Measurements from ENCODE around the gene PHLPP2. TPM values are rescaled to one million over a fixed set of nuclear protein-coding genes. Genes with fewer than 3 reads are reported as not detected.

PHLPP2 gene
- polyA plus RNA-seq, 3 donors = 0.57 to 2.5 (median 1.4) TPM

- Mint-ChIP-seq H3K9me3 (no peaks in the 10 kb centered on the region), H3K36me3 (peaks cover 31 to 38% of the 10 kb centered on the region in 2 donors), H3K4me3 (no peak overlapping the region), H3K27ac (no peak overlapping the region), H3K27me3 (ENCODE audit: low read depth in 3 of 3) (peaks cover 0 to 2% (median 0%) of the 10 kb centered on the region in 3 donors), H3K4me1 (no peaks in the 10 kb centered on the region)
- H3K4me3 ChIP-seq (replicated peaks in 1 of 3; ENCODE audit: low read depth in 2 of 3, low read length in 3 of 3) = no peak overlapping the region
- H3K9ac ChIP-seq (ENCODE audit: insufficient read depth, low read length, poor library complexity, severe bottlenecking) = no peak overlapping the region
- H3K36me3 ChIP-seq (replicated peaks in 1 of 2; ENCODE audit: control insufficient read depth in 1 of 2, insufficient read depth in 2 of 2, low read length in 2 of 2) = peaks cover 0 to 38% of the 10 kb centered on the region in 2 donors
- intact Hi-C loops (cut with micrococcal nuclease) = no loop called here
- no peak overlapping the region for H3K27ac ChIP-seq (ENCODE audit: low read depth in 1 of 2, low read length in 2 of 2)
- H3K9me3 ChIP-seq (replicated peaks in 1 of 2; ENCODE audit: control insufficient read depth in 1 of 2, insufficient read depth in 1 of 2, low read length in 2 of 2) = no peaks in the 10 kb centered on the region
- no peaks in the 10 kb centered on the region for H4K20me1 ChIP-seq (ENCODE audit: insufficient read depth, low read length)
- no peaks in the 10 kb centered on the region for H3K79me2 ChIP-seq (ENCODE audit: insufficient read depth, low read length)
- no peak for DNase-seq
- H3K27me3 ChIP-seq (ENCODE audit: control insufficient read depth in 2 of 2, insufficient read depth in 2 of 2, low read length in 2 of 2) = no peaks in the 10 kb centered on the region
- H3K4me2 ChIP-seq (replicated peaks; ENCODE audit: extremely low read depth, low read length, poor library complexity, severe bottlenecking) = no peak overlapping the region
- H2AFZ ChIP-seq (ENCODE audit: insufficient read depth, low read depth, low read length, poor library complexity, severe bottlenecking) = no peak overlapping the region
- TF ChIP-seq CTCF (IDR thresholded peaks at IDR 0.05) = no peak
- H3K4me1 ChIP-seq (ENCODE audit: control insufficient read depth in 1 of 2, insufficient read depth in 2 of 2, low read length in 2 of 2) = no peaks in the 10 kb centered on the region
- WGBS (ENCODE audit: insufficient coverage) = no CpG with 5 or more reads among the region's 4 CpGs
Measured at GRCh38 chr16:71670537-71670936, 54.0 kb downstream of the PHLPP2 start.

GRCh38 chr16:71669926-71670536, 54.5 kb downstream of the PHLPP2 start:
- Mint-ChIP-seq H3K27me3 (ENCODE audit: low read depth in 3 of 3) (peaks cover 0 to 2% (median 0%) of the 10 kb centered on the region in 3 donors), H3K4me3 (no peak overlapping the region), H3K36me3 (peaks cover 27 to 38% of the 10 kb centered on the region in 2 donors), H3K4me1 (no peaks in the 10 kb centered on the region), H3K9me3 (no peaks in the 10 kb centered on the region), H3K27ac (no peak overlapping the region)
- no peaks in the 10 kb centered on the region for H4K20me1 ChIP-seq (ENCODE audit: insufficient read depth, low read length)
- no peaks in the 10 kb centered on the region for H3K79me2 ChIP-seq (ENCODE audit: insufficient read depth, low read length)
- no peak for TF ChIP-seq CTCF (IDR thresholded peaks at IDR 0.05)
- DNase-seq = no peak
- H3K27ac ChIP-seq (ENCODE audit: low read depth in 1 of 2, low read length in 2 of 2) = no peak overlapping the region
- no peak overlapping the region for H2AFZ ChIP-seq (ENCODE audit: insufficient read depth, low read depth, low read length, poor library complexity, severe bottlenecking)
- 97% methylated on average over 4 of the region's 6 CpGs for WGBS (ENCODE audit: insufficient coverage)
- no peak overlapping the region for H3K9ac ChIP-seq (ENCODE audit: insufficient read depth, low read length, poor library complexity, severe bottlenecking)
- no peak overlapping the region for H3K4me3 ChIP-seq (replicated peaks in 1 of 3; ENCODE audit: low read depth in 2 of 3, low read length in 3 of 3)
- no peaks in the 10 kb centered on the region for H3K9me3 ChIP-seq (replicated peaks in 1 of 2; ENCODE audit: control insufficient read depth in 1 of 2, insufficient read depth in 1 of 2, low read length in 2 of 2)
- H3K4me1 ChIP-seq (ENCODE audit: control insufficient read depth in 1 of 2, insufficient read depth in 2 of 2, low read length in 2 of 2) = no peaks in the 10 kb centered on the region
- H3K36me3 ChIP-seq (replicated peaks in 1 of 2; ENCODE audit: control insufficient read depth in 1 of 2, insufficient read depth in 2 of 2, low read length in 2 of 2) = peaks cover 0 to 38% of the 10 kb centered on the region in 2 donors
- no peak overlapping the region for H3K4me2 ChIP-seq (replicated peaks; ENCODE audit: extremely low read depth, low read length, poor library complexity, severe bottlenecking)
- intact Hi-C loops (cut with micrococcal nuclease) = no loop called here
- H3K27me3 ChIP-seq (ENCODE audit: control insufficient read depth in 2 of 2, insufficient read depth in 2 of 2, low read length in 2 of 2) = no peaks in the 10 kb centered on the region
